K562 (cell line): ENCODE measurements around the gene KLHL29. TPM values are rescaled to one million over a fixed set of nuclear protein-coding genes. Genes with fewer than 3 reads are reported as not detected.

Experiments used
- ATAC-seq: fragments of 200-7000 bp; cut with Tn5 transposase; 3 replicates; pipeline ENCODE4 v1.9.1; 2020; ENCODE audit warnings: moderate library complexity
- BruUV-seq: library from RNA; stranded (reverse); fragments of 400-500 nt; replicated peaks from 2 replicates; lab custom pipeline; 2021; lab: Mats Ljungman, UMichigan
- CTCF ChIA-PET: fragments of 300-600 bp; formaldehyde crosslinking; extraction: SDS; loops from one replicate; lab custom pipeline; 2021; ENCODE audit warnings: low intra/inter-chr PET ratio; lab: Yijun Ruan, JAX
- POLR2A ChIA-PET: fragments of 300-600, 350-650 bp; sonication (Branson Sonifier 250); formaldehyde crosslinking; extraction: SDS; loops from one replicate; lab custom pipeline; 2021; ENCODE audit warnings: antibody characterized with exemption, inconsistent platforms; lab: Yijun Ruan, JAX
- DNase-seq, 4 experiments: peaks; one replicate each; pipeline versions ENCODE4 v3.0.0 to v3.0.0-alpha.2; 2011 to 2018; ENCODE audit warnings: low spot score in 3 of 4, mixed read lengths in 3 of 4; ENCODE audit errors: extremely low read depth in 1 of 4
- FAIRE-seq: peaks from 2 replicates; lab custom pipeline; 2011; peaks lifted over from hg19 to GRCh38; lab: Jason Lieb, UNC
- H2AFZ ChIP-seq: 2 replicates; pipeline ENCODE4 v1.6.0; 2011; ENCODE audit warnings: low read depth, low read length, control low read depth, inconsistent platforms
- H3K27ac ChIP-seq: fragments of 200-600 bp; 3 replicates; pipeline ENCODE4 v1.8.0; 2011; ENCODE audit warnings: low read depth, mild to moderate bottlenecking, control low read depth, inconsistent platforms, low read length, moderate library complexity, mixed read lengths; ENCODE audit errors: extremely low read depth
- H3K27me3 ChIP-seq, 2 experiments: fragments of 300-600 bp in 1 of 2; 2 replicates in 1 of 2; 3 replicates in 1 of 2; pipeline versions ENCODE4 v1.6.0 to v1.8.0; 2011; ENCODE audit warnings: inconsistent platforms in 2 of 2, low read length in 2 of 2, mild to moderate bottlenecking in 1 of 2, mixed read lengths in 1 of 2, moderate library complexity in 1 of 2; ENCODE audit not compliant: control insufficient read depth in 2 of 2, insufficient read depth in 2 of 2
- H3K36me3 ChIP-seq: fragments of 300-600 bp; 3 replicates; pipeline ENCODE4 v1.8.0; 2011; ENCODE audit warnings: mild to moderate bottlenecking, low read length, inconsistent platforms; ENCODE audit not compliant: control insufficient read depth, insufficient read depth
- H3K4me1 ChIP-seq, 2 experiments: fragments of 200-600 bp in 1 of 2; replicated peaks in 1 of 2; 2 replicates in 1 of 2; 3 replicates in 1 of 2; pipeline versions ENCODE4 v1.5.1 to v1.8.0; 2011; ENCODE audit warnings: inconsistent platforms in 2 of 2, low read length in 2 of 2, mild to moderate bottlenecking in 1 of 2, mixed read lengths in 1 of 2, moderate library complexity in 1 of 2; ENCODE audit not compliant: control insufficient read depth in 2 of 2, insufficient read depth in 2 of 2
- H3K4me2 ChIP-seq: 2 replicates; pipeline ENCODE4 v1.6.1; 2011; ENCODE audit warnings: low read length, control low read depth, inconsistent platforms, mixed read lengths; ENCODE audit not compliant: insufficient read depth
- H3K4me3 ChIP-seq: fragments of 200-600 bp; sonication (generic), shearing (Covaris generic); 2 replicates; pipeline ENCODE4 v1.5.1; 2016; ENCODE audit warnings: control low read depth, inconsistent platforms
- H3K79me2 ChIP-seq: fragments of 200-600 bp; 3 replicates; pipeline ENCODE4 v1.8.0; 2011; ENCODE audit warnings: low read length, inconsistent platforms; ENCODE audit not compliant: control insufficient read depth, insufficient read depth
- H3K9ac ChIP-seq, 2 experiments: 2 replicates each; pipeline versions ENCODE4 v1.6.0 to v1.6.1; 2011; ENCODE audit warnings: low read depth in 2 of 2, low read length in 2 of 2, control low read depth in 1 of 2, inconsistent platforms in 1 of 2, mild to moderate bottlenecking in 1 of 2, mixed read lengths in 1 of 2; ENCODE audit not compliant: insufficient read depth in 1 of 2
- H3K9me1 ChIP-seq: one replicate; pipeline ENCODE4 v1.6.0; 2011; ENCODE audit warnings: inconsistent platforms, mild to moderate bottlenecking, low read length, moderate library complexity; ENCODE audit not compliant: control insufficient read depth, insufficient read depth
- H3K9me3 ChIP-seq: replicated peaks from 2 replicates; pipeline ENCODE4 v1.5.1; 2011; ENCODE audit warnings: low read depth, low read length, inconsistent platforms; ENCODE audit not compliant: control insufficient read depth, insufficient read depth
- H4K20me1 ChIP-seq: replicated peaks from 2 replicates; pipeline ENCODE4 v1.6.1; 2011; ENCODE audit warnings: low read length, inconsistent platforms, mixed read lengths; ENCODE audit not compliant: control insufficient read depth, insufficient read depth
- CC2D1A ChIP-seq: fragments of 450-650 bp; IDR thresholded peaks from 2 replicates; pipeline ENCODE4 v1.6.1; 2017; ENCODE audit warnings: mild to moderate bottlenecking
- CREB1 ChIP-seq, 2 experiments: sonication (generic) in 1 of 2; formaldehyde crosslinking in 1 of 2; IDR thresholded peaks; 2 replicates each; pipeline versions ENCODE4 v1.6.1 to v1.8.0; 2012 to 2022; ENCODE audit warnings: inconsistent platforms in 1 of 2, mild to moderate bottlenecking in 1 of 2, missing genetic modification reagents in 1 of 2, moderate library complexity in 1 of 2
- GABPB2 ChIP-seq: fragments of 250-450 bp; sonication (Bioruptor Pico); conservative IDR thresholded peaks from 2 replicates; pipeline ENCODE4 v1.5.1; 2021; ENCODE audit warnings: mild to moderate bottlenecking
- PRPF4 ChIP-seq: fragments of 200-400 bp; formaldehyde crosslinking; IDR thresholded peaks from one replicate; pipeline ENCODE4 v1.6.1; 2017; ENCODE audit warnings: low read length, low read depth, mild to moderate bottlenecking; ENCODE audit not compliant: insufficient read depth, poor library complexity, severe bottlenecking
- RBFOX2 ChIP-seq: fragments of 200-400 bp; formaldehyde crosslinking; IDR thresholded peaks from 2 replicates; pipeline ENCODE4 v1.6.1; 2017; ENCODE audit warnings: low read depth, mild to moderate bottlenecking, low read length, moderate library complexity
- TAF15 ChIP-seq: fragments of 200-400 bp; formaldehyde crosslinking; IDR thresholded peaks from 2 replicates; pipeline ENCODE4 v1.6.1; 2017; ENCODE audit warnings: mild to moderate bottlenecking, low read depth, low read length, moderate library complexity
- TCF3 ChIP-seq: sonication (generic); formaldehyde crosslinking; IDR thresholded peaks from 2 replicates; pipeline ENCODE4 v1.4.0; 2020; ENCODE audit warnings: mild to moderate bottlenecking, missing genetic modification reagents
- TOE1 ChIP-seq, 2 experiments: fragments of 450-650 bp in 1 of 2; sonication (generic) in 1 of 2; formaldehyde crosslinking in 1 of 2; IDR thresholded peaks; 2 replicates each; pipeline versions ENCODE4 v1.7.1 to v1.8.0; 2016 to 2022; ENCODE audit warnings: borderline replicate concordance in 2 of 2, mild to moderate bottlenecking in 2 of 2, antibody characterized with exemption in 1 of 2, inconsistent platforms in 1 of 2, low read depth in 1 of 2, missing genetic modification reagents in 1 of 2, moderate library complexity in 1 of 2
- WHSC1 ChIP-seq: IDR thresholded peaks from one replicate; pipeline ENCODE4 v1.6.1; 2012; ENCODE audit warnings: low read length, control low read depth, inconsistent platforms
- ZNF140 ChIP-seq: fragments of 250-450 bp; sonication (Bioruptor Pico); IDR thresholded peaks from 2 replicates; pipeline ENCODE4 v1.8.0; 2021; ENCODE audit warnings: moderate library complexity, mild to moderate bottlenecking, inconsistent platforms
- ZNF174 ChIP-seq: fragments of 250-450 bp; sonication (Bioruptor Pico); IDR thresholded peaks from 2 replicates; pipeline ENCODE4 v1.4.0; 2020; ENCODE audit warnings: mild to moderate bottlenecking
- ZNF274 ChIP-seq: IDR thresholded peaks from 2 replicates; pipeline ENCODE4 v1.6.1; 2011; ENCODE audit warnings: low read depth, mild to moderate bottlenecking, low read length, moderate library complexity, borderline replicate concordance
- ZNF766 ChIP-seq: fragments of 200-800 bp; sonication (Bioruptor generic); conservative IDR thresholded peaks from 2 replicates; pipeline ENCODE4 v1.6.1; 2016; ENCODE audit warnings: missing genetic modification characterization, missing compliant biosample characterization
- WGBS: fragments of 100-300 bp; shearing (Covaris generic); methylation state at CpG from one replicate; pipeline ENCODE4 v1.1.6; 2016; ENCODE audit warnings: low coverage, mixed read lengths; ENCODE audit not compliant: insufficient coverage; ENCODE audit errors: missing lambda C conversion rate; 5-methylcytosine and 5-hydroxymethylcytosine counted together
- in situ Hi-C: fragments of 300-500 bp; cut with MboI; formaldehyde crosslinking; loops from 4 replicates; pipeline ENCODE4 v1.15.0; 2018; ENCODE audit warnings: inconsistent platforms, mixed read lengths
- intact Hi-C: fragments of 100-400 bp; cut with micrococcal nuclease; formaldehyde crosslinking; loops from 2 replicates; pipeline ENCODE4 v1.14.2; 2022
- polyA plus RNA-seq, 8 experiments: library from polyadenylated mRNA; depleted of rRNA in 4 of 8; stranded (reverse) in 5 of 8; unstranded in 3 of 8; fragments of >200 nt; fragmentation: Nextera tagmentation in 2 of 8; fragmentation: Illumina TruSeq in 1 of 8; extraction: Ambion mirVana in 2 of 8; extraction: Trizol in 1 of 8; gene quantifications; 2 replicates each; pipeline versions ENCODE4 v1.2.1 to v1.2.3, GENCODE V29; 2011 to 2014; ENCODE audit warnings: inconsistent platforms in 1 of 8, missing spikeins in 1 of 8
- total RNA-seq, 7 experiments: library from RNA; depleted of rRNA in 6 of 7; stranded (reverse); fragments of >200 nt in 6 of 7; fragmentation: Illumina TruSeq in 2 of 7; extraction: Trizol in 2 of 7; gene quantifications; 2 replicates each; pipeline versions ENCODE4 v1.2.1 to v1.2.3, GENCODE V29; 2011 to 2021; ENCODE audit warnings: low replicate concordance in 1 of 7
- TF ChIP-seq, protein P1 (sequence below): sonication (generic); formaldehyde crosslinking; IDR thresholded peaks from 2 replicates; pipeline ENCODE4 v1.4.0; 2020; ENCODE audit warnings: mild to moderate bottlenecking, missing genetic modification reagents
- TF ChIP-seq, protein P2 (sequence below): fragments of 250-450 bp; sonication (Bioruptor Pico); IDR thresholded peaks from 2 replicates; pipeline ENCODE4 v1.5.0; 2020; ENCODE audit warnings: mild to moderate bottlenecking

KLHL29 gene
- total and polyA plus RNA-seq, 9 of the 15 experiments (the other 6 are each of a cell fraction or from before 2014, with no cell fraction given): 0.03 to 0.31 (median 0.08) TPM; not detected in 1

DNA sequence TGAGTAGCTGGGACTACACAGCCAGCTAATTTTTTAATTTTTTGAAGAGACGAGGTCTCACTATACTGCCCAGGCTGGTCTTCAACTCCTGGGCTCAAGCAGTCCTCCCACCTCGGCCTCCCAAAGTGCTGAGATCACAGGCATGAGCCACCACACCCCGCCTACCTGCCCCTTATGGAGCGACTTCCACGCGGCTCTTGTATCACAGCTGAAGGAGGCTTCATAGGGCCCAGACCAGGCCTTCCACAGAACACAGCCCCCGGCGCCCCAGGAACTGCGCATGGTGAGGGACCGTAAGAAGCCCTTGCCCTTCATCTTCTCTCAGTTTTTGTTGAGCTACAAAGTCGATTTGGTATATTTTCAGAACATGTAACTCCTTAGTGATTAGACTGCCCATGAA is 220.3 kb downstream of the KLHL29 start:
- H3K79me2 ChIP-seq: no peaks in the 10 kb centered on the region
- no peak overlapping the region for H3K27ac ChIP-seq
- no peaks in the 10 kb centered on the region for H3K9me3 ChIP-seq
- H3K9me1 ChIP-seq: no peaks in the 10 kb centered on the region
- no peak overlapping the region for H3K4me3 ChIP-seq
- ChIA-PET CTCF (no interaction called here), POLR2A (interaction anchor here (0.6 to 1.2 kb wide), 2 partner anchors 17 to 398 kb away, joined by 3 read pairs; no protein-coding TSS in a partner anchor)
- H3K4me1 ChIP-seq: no peaks in the 10 kb centered on the region
- intact Hi-C loops (no loop called here), in situ Hi-C loops (no loop called here)
- H3K36me3 ChIP-seq: no peaks in the 10 kb centered on the region
- no peak overlapping the region for H3K4me2 ChIP-seq
- no peak for FAIRE-seq
- no peak overlapping the region for H3K9ac ChIP-seq
- H3K27me3 ChIP-seq: peaks cover 13 to 63% of the 10 kb centered on the region in 2 experiments; a peak in 4 of 5 replicates
- 4% methylated on average over 11 of the region's 11 CpGs for WGBS
- ATAC-seq: no peak; the same call in 1 of the 3 replicates
- no peak for DNase-seq
- BruUV-seq: no TSS peak
- TF ChIP-seq CREB1 (IDR thresholded peaks at IDR 0.05) (no peak), CREB1 (CRISPR knock-in tag; IDR thresholded peaks at IDR 0.05) (no peak), PRPF4 (no peak), ZNF140 (CRISPR knock-in tag) (no peak), CC2D1A (no peak), ZNF174 (CRISPR knock-in tag) (no peak), TOE1 (IDR thresholded peaks at IDR 0.05; ENCODE audit: borderline replicate concordance) (no peak), TOE1 (CRISPR knock-in tag; IDR thresholded peaks at IDR 0.05; ENCODE audit: borderline replicate concordance, low read depth) (no peak), TAF15 (no peak), ZNF274 (no peak), RBFOX2 (no peak), WHSC1 (no peak), ZNF766 (no peak), TCF3 (CRISPR knock-in tag) (no peak), GABPB2 (CRISPR knock-in tag) (no peak)
- TF ChIP-seq, protein P1, sequence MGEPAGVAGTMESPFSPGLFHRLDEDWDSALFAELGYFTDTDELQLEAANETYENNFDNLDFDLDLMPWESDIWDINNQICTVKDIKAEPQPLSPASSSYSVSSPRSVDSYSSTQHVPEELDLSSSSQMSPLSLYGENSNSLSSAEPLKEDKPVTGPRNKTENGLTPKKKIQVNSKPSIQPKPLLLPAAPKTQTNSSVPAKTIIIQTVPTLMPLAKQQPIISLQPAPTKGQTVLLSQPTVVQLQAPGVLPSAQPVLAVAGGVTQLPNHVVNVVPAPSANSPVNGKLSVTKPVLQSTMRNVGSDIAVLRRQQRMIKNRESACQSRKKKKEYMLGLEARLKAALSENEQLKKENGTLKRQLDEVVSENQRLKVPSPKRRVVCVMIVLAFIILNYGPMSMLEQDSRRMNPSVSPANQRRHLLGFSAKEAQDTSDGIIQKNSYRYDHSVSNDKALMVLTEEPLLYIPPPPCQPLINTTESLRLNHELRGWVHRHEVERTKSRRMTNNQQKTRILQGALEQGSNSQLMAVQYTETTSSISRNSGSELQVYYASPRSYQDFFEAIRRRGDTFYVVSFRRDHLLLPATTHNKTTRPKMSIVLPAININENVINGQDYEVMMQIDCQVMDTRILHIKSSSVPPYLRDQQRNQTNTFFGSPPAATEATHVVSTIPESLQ (CRISPR knock-in tag): no peak
- TF ChIP-seq, protein P2, sequence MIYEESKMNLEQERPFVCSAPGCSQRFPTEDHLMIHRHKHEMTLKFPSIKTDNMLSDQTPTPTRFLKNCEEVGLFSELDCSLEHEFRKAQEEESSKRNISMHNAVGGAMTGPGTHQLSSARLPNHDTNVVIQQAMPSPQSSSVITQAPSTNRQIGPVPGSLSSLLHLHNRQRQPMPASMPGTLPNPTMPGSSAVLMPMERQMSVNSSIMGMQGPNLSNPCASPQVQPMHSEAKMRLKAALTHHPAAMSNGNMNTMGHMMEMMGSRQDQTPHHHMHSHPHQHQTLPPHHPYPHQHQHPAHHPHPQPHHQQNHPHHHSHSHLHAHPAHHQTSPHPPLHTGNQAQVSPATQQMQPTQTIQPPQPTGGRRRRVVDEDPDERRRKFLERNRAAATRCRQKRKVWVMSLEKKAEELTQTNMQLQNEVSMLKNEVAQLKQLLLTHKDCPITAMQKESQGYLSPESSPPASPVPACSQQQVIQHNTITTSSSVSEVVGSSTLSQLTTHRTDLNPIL (CRISPR knock-in tag): no peak
- no peaks in the 10 kb centered on the region for H4K20me1 ChIP-seq
- no peak overlapping the region for H2AFZ ChIP-seq
